HepG2 (cell line): ENCODE data around the gene GADL1. TPM values are rescaled to one million over a fixed set of nuclear protein-coding genes. Genes with fewer than 3 reads are reported as not detected.

Experiments used
- ATAC-seq: fragments of 200-7000 bp; cut with Tn5 transposase; 3 replicates; pipeline ENCODE4 v1.9.1; 2020; ENCODE audit warnings: mild to moderate bottlenecking, moderate library complexity
- BruUV-seq: library from RNA; stranded (reverse); fragments of 400-500 nt; replicated peaks from 2 replicates; lab custom pipeline; 2021; lab: Mats Ljungman, UMichigan
- CTCF ChIA-PET: fragments of 300-600 bp; formaldehyde crosslinking; extraction: SDS; loops from one replicate; lab custom pipeline; 2021; ENCODE audit warnings: low total read pairs, inconsistent platforms, low intra/inter-chr PET ratio; lab: Yijun Ruan, JAX
- POLR2A ChIA-PET: fragments of 350-600 bp; sonication (Branson Sonifier 250); formaldehyde crosslinking; loops from one replicate; lab custom pipeline; 2020; ENCODE audit warnings: antibody characterized with exemption, inconsistent platforms; lab: Yijun Ruan, JAX
- DNase-seq: peaks from one replicate; pipeline ENCODE4 v3.0.0-alpha.2; 2015; ENCODE audit warnings: low spot score
- FAIRE-seq: peaks from 3 replicates; lab custom pipeline; 2011; peaks lifted over from hg19 to GRCh38; lab: Jason Lieb, UNC
- H2AFZ ChIP-seq: one replicate; pipeline ENCODE4 v1.6.1; 2011; ENCODE audit warnings: low read length, inconsistent platforms
- H3K27ac ChIP-seq: fragments of 300-600 bp; 3 replicates; pipeline ENCODE4 v1.8.0; 2011; ENCODE audit warnings: mixed run types, mild to moderate bottlenecking, mixed read lengths, low read length, inconsistent platforms; ENCODE audit not compliant: insufficient read depth; ENCODE audit errors: extremely low read length
- H3K27me3 ChIP-seq, 2 experiments: fragments of 200-600 bp in 1 of 2; 2 replicates in 1 of 2; 3 replicates in 1 of 2; pipeline versions ENCODE4 v1.6.0 to v1.8.0; 2011; ENCODE audit warnings: low read length in 2 of 2, mild to moderate bottlenecking in 2 of 2, moderate library complexity in 2 of 2, inconsistent platforms in 1 of 2; ENCODE audit not compliant: insufficient read depth in 2 of 2, control insufficient read depth in 1 of 2
- H3K36me3 ChIP-seq, 2 experiments: fragments of 200-600 bp in 1 of 2; replicated peaks in 1 of 2; 2 replicates in 1 of 2; 3 replicates in 1 of 2; pipeline versions ENCODE4 v1.5.1 to v1.8.0; 2011; ENCODE audit warnings: low read length in 2 of 2, inconsistent platforms in 1 of 2; ENCODE audit not compliant: insufficient read depth in 2 of 2, control insufficient read depth in 1 of 2
- H3K4me1 ChIP-seq: 2 replicates; pipeline ENCODE4 v1.5.1; 2012; ENCODE audit warnings: low read length, inconsistent platforms; ENCODE audit not compliant: insufficient read depth
- H3K4me2 ChIP-seq: 2 replicates; pipeline ENCODE4 v1.6.0; 2011; ENCODE audit warnings: low read depth, low read length, inconsistent platforms
- H3K4me3 ChIP-seq, 3 experiments: fragments of 200-600 bp in 1 of 3; sonication (generic), shearing (Covaris generic) in 1 of 3; replicated peaks in 1 of 3; 2 replicates each; pipeline ENCODE4 v1.5.1; 2011 to 2016; ENCODE audit warnings: low read length in 3 of 3, inconsistent platforms in 2 of 3, low read depth in 2 of 3, mild to moderate bottlenecking in 2 of 3, control low read depth in 1 of 3, mixed read lengths in 1 of 3; ENCODE audit not compliant: insufficient read depth in 1 of 3
- H3K79me2 ChIP-seq: one replicate; pipeline ENCODE4 v1.6.1; 2011; ENCODE audit warnings: low read length, inconsistent platforms; ENCODE audit not compliant: insufficient read depth
- H3K9ac ChIP-seq: 2 replicates; pipeline ENCODE4 v1.6.0; 2011; ENCODE audit warnings: mild to moderate bottlenecking, low read depth, low read length, inconsistent platforms; ENCODE audit not compliant: insufficient read depth
- H3K9me3 ChIP-seq: 2 replicates; pipeline ENCODE4 v1.5.1; 2012; ENCODE audit warnings: mild to moderate bottlenecking, low read length
- H4K20me1 ChIP-seq: 2 replicates; pipeline ENCODE4 v1.6.0; 2011; ENCODE audit warnings: inconsistent platforms, mild to moderate bottlenecking, low read length, moderate library complexity; ENCODE audit not compliant: insufficient read depth
- MAFF ChIP-seq: IDR thresholded peaks from 2 replicates; pipeline ENCODE4 v1.6.1; 2011; ENCODE audit warnings: low read depth, low read length, improper control_type of control experiment
- MAFK ChIP-seq, 2 experiments: IDR thresholded peaks in 1 of 2; conservative IDR thresholded peaks in 1 of 2; 2 replicates each; pipeline ENCODE4 v1.6.1; 2011; ENCODE audit warnings: improper control_type of control experiment in 2 of 2, low read length in 2 of 2
- MBNL3 ChIP-seq: fragments of 250-450 bp; sonication (Bioruptor Pico); conservative IDR thresholded peaks from 2 replicates; pipeline ENCODE4 v1.8.0; 2022; ENCODE audit warnings: mild to moderate bottlenecking, inconsistent platforms
- NFYB ChIP-seq: sonication (generic); formaldehyde crosslinking; IDR thresholded peaks from 2 replicates; pipeline ENCODE4 v1.4.0; 2020; ENCODE audit warnings: missing genetic modification reagents
- SMAD9 ChIP-seq: sonication (generic); formaldehyde crosslinking; IDR thresholded peaks from 2 replicates; pipeline ENCODE4 v1.5.1; 2020; ENCODE audit warnings: mild to moderate bottlenecking, missing genetic modification reagents
- ZNF547 ChIP-seq: sonication (generic); formaldehyde crosslinking; IDR thresholded peaks from 2 replicates; pipeline ENCODE4 v1.5.1; 2020; ENCODE audit warnings: mild to moderate bottlenecking, missing genetic modification reagents
- WGBS: methylation state at CpG from one replicate; pipeline ENCODE4 v1.1.6; 2017; ENCODE audit warnings: low lambda C conversion rate; 5-methylcytosine and 5-hydroxymethylcytosine counted together
- in situ Hi-C: cut with HindIII; loops from 2 replicates; pipeline ENCODE4 v1.10.0; 2017; ENCODE audit warnings: low pct_unique_long_range_greater_than_20kb; ENCODE audit not compliant: extremely low pct_ligation_motif_present
- intact Hi-C: fragments of 100-400 bp; cut with micrococcal nuclease; formaldehyde crosslinking; loops from one replicate; pipeline ENCODE4 v1.10.0; 2022; ENCODE audit not compliant: unreplicated experiment
- polyA plus RNA-seq, 8 experiments: library from polyadenylated mRNA; depleted of rRNA in 3 of 8; stranded (reverse) in 7 of 8; unstranded in 1 of 8; fragments of >200 nt; fragmentation: Illumina TruSeq in 4 of 8; extraction: Trizol in 4 of 8; gene quantifications; 2 replicates each; pipeline versions ENCODE4 v1.2.1 to v1.2.3, GENCODE V29; 2011 to 2016; ENCODE audit warnings: low read depth in 4 of 8, missing spikeins in 1 of 8, mixed read lengths in 1 of 8; ENCODE audit not compliant: insufficient read depth in 1 of 8
- total RNA-seq, 5 experiments: library from RNA; depleted of rRNA; stranded (reverse); fragments of >200 nt; fragmentation: Illumina TruSeq; extraction: Trizol; gene quantifications; 2 replicates each; pipeline ENCODE4 v1.2.3, GENCODE V29; 2016; ENCODE audit warnings: low read depth in 1 of 5
- TF ChIP-seq, protein P1 (sequence below): sonication (generic); formaldehyde crosslinking; IDR thresholded peaks from 2 replicates; pipeline ENCODE4 v1.4.0; 2020; ENCODE audit warnings: missing genetic modification reagents, borderline replicate concordance

GADL1 gene
- total and polyA plus RNA-seq, 2 of the 13 experiments (the other 11 are each of a cell fraction or from before 2014, with no cell fraction given): not detected

GRCh38 chr3:30711867-30712266 is 182.6 kb downstream of the GADL1 start:
- Histone ChIP-seq H3K27ac (no peak overlapping the region), H3K4me1 (peaks cover 17% of the 10 kb centered on the region), H3K36me3 (no peaks in the 10 kb centered on the region), H4K20me1 (no peaks in the 10 kb centered on the region), H3K9me3 (no peaks in the 10 kb centered on the region), H3K4me2 (no peak overlapping the region), H3K9ac (no peak overlapping the region), H2AFZ (no peak overlapping the region), H3K27me3 (no peaks in the 10 kb centered on the region), H3K4me3 (no peak overlapping the region), H3K79me2 (no peaks in the 10 kb centered on the region)
- in situ Hi-C loops (no loop called here), intact Hi-C loops (no loop called here)
- FAIRE-seq (no peak), ATAC-seq (no peak), DNase-seq (no peak)
- TF ChIP-seq SMAD9 (CRISPR knock-in tag) (no peak), ZNF547 (CRISPR knock-in tag) (no peak), NFYB (CRISPR knock-in tag) (no peak), MAFF (peak; percentile 68), MBNL3 (no peak), MAFK (conservative IDR thresholded peaks at IDR 0.05 in 1 of 2, IDR thresholded peaks at IDR 0.05 in 1 of 2; ENCODE audit: low read length in 2 of 2) (peak; percentile 70 to 80)
- TF ChIP-seq, protein P1, sequence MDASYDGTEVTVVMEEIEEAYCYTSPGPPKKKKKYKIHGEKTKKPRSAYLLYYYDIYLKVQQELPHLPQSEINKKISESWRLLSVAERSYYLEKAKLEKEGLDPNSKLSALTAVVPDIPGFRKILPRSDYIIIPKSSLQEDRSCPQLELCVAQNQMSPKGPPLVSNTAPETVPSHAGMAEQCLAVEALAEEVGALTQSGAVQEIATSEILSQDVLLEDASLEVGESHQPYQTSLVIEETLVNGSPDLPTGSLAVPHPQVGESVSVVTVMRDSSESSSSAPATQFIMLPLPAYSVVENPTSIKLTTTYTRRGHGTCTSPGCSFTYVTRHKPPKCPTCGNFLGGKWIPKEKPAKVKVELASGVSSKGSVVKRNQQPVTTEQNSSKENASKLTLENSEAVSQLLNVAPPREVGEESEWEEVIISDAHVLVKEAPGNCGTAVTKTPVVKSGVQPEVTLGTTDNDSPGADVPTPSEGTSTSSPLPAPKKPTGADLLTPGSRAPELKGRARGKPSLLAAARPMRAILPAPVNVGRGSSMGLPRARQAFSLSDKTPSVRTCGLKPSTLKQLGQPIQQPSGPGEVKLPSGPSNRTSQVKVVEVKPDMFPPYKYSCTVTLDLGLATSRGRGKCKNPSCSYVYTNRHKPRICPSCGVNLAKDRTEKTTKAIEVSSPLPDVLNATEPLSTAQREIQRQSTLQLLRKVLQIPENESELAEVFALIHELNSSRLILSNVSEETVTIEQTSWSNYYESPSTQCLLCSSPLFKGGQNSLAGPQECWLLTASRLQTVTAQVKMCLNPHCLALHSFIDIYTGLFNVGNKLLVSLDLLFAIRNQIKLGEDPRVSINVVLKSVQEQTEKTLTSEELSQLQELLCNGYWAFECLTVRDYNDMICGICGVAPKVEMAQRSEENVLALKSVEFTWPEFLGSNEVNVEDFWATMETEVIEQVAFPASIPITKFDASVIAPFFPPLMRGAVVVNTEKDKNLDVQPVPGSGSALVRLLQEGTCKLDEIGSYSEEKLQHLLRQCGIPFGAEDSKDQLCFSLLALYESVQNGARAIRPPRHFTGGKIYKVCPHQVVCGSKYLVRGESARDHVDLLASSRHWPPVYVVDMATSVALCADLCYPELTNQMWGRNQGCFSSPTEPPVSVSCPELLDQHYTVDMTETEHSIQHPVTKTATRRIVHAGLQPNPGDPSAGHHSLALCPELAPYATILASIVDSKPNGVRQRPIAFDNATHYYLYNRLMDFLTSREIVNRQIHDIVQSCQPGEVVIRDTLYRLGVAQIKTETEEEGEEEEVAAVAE: no peak
- ChIA-PET POLR2A (no interaction called here), CTCF (no interaction called here)
- no TSS peak for BruUV-seq
- WGBS: 43% methylated on average over 2 of the region's 2 CpGs
